NT2/D1 (cell line): ENCODE results near the gene INA.

Experiments used
- DNase-seq: peaks from one replicate; pipeline ENCODE4 v3.0.0-alpha.2; 2011; ENCODE audit warnings: low read depth, low spot score
- H3K27me3 ChIP-seq: 2 replicates; pipeline ENCODE4 v1.6.0; 2011; ENCODE audit warnings: mild to moderate bottlenecking; ENCODE audit not compliant: insufficient read length, insufficient read depth
- H3K36me3 ChIP-seq: 2 replicates; pipeline ENCODE4 v1.6.1; 2011; ENCODE audit warnings: mild to moderate bottlenecking, low read length, mixed read lengths; ENCODE audit not compliant: insufficient read depth, insufficient read length
- H3K4me1 ChIP-seq: 2 replicates; pipeline ENCODE4 v1.5.1; 2011; ENCODE audit not compliant: insufficient read depth, insufficient read length
- H3K4me3 ChIP-seq: 2 replicates; pipeline ENCODE4 v1.5.1; 2011; ENCODE audit warnings: low read depth; ENCODE audit not compliant: insufficient read length
- H3K9ac ChIP-seq: 2 replicates; pipeline ENCODE4 v1.6.0; 2011; ENCODE audit warnings: low read depth; ENCODE audit not compliant: insufficient read length
- H3K9me3 ChIP-seq: 2 replicates; pipeline ENCODE4 v1.5.1; 2011; ENCODE audit warnings: mild to moderate bottlenecking, low read length; ENCODE audit not compliant: insufficient read depth
- SUZ12 ChIP-seq: IDR thresholded peaks from 2 replicates; pipeline ENCODE4 v1.6.1; 2011; ENCODE audit not compliant: insufficient read length, insufficient read depth; ENCODE audit errors: extremely low read depth
- YY1 ChIP-seq: IDR thresholded peaks from 2 replicates; pipeline ENCODE4 v1.6.1; 2011; ENCODE audit not compliant: insufficient read length, insufficient read depth
- ZNF274 ChIP-seq: IDR thresholded peaks from 2 replicates; pipeline ENCODE4 v1.6.1; 2011; ENCODE audit warnings: mild to moderate bottlenecking, low read depth, low read length

INA gene

DNA sequence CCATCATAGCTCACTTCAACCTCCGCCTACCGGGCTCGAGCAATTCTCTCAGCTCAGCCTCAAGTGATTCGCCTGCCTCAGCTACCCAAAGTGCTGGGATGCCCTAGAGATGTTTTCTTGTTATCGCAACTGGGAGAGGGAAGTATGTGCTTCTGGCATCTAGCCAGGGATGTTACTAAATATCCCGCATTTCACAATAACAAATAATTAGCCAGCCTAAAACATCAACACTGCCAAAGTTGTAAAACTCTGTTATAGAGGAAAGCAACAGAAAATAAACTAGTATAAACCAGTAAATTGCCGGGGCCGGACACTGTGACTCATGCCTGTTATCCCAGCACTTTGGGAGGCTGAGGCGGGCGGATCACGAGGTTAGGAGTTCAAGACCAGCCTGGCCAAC is 7.2 kb downstream of the INA start:
- Histone ChIP-seq H3K4me3 (no peak overlapping the region), H3K9me3 (no peaks in the 10 kb centered on the region), H3K36me3 (peaks cover 61% of the 10 kb centered on the region), H3K9ac (no peak overlapping the region), H3K27me3 (peaks cover 4% of the 10 kb centered on the region), H3K4me1 (no peaks in the 10 kb centered on the region)
- no peak for DNase-seq
- TF ChIP-seq ZNF274 (no peak), YY1 (no peak), SUZ12 (no peak)

- Histone ChIP-seq H3K9ac (no peak overlapping the region), H3K4me3 (no peak overlapping the region), H3K9me3 (no peaks in the 10 kb centered on the region), H3K27me3 (no peaks in the 10 kb centered on the region), H3K36me3 (peaks cover 46% of the 10 kb centered on the region), H3K4me1 (no peaks in the 10 kb centered on the region)
- TF ChIP-seq ZNF274: no peak
- no peak for TF ChIP-seq SUZ12
- no peak for DNase-seq
These were observed 11.1 kb downstream of the INA start for GRCh38 chr10:103287992-103288391.

DNA sequence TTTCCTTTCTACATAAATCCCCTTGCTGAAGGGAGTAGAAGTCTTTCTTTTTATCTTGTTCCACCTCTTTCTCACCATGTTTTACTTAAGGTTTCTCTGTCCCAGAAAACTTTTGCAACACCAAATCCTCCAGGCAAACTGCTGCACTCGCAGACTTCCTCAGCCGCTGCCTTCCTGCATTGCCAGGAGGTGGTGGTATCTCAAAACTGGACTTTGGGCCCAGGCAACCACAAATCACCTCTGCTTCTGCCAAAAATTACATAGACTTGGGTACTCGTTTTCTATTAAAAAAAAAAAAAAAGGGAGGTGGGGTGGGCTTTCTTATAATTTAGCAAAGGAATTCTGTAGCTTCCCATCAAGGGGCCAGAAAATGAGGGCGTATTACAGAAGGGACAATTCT is 14.7 kb downstream of the INA start:
- TF ChIP-seq YY1 (no peak), SUZ12 (no peak), ZNF274 (no peak)
- no peaks in the 10 kb centered on the region for H3K9me3 ChIP-seq
- no peaks in the 10 kb centered on the region for H3K27me3 ChIP-seq
- no peak for DNase-seq
- H3K36me3 ChIP-seq: peaks cover 36% of the 10 kb centered on the region
- H3K4me1 ChIP-seq: no peaks in the 10 kb centered on the region
- H3K9ac ChIP-seq: no peak overlapping the region
- no peak overlapping the region for H3K4me3 ChIP-seq

DNA sequence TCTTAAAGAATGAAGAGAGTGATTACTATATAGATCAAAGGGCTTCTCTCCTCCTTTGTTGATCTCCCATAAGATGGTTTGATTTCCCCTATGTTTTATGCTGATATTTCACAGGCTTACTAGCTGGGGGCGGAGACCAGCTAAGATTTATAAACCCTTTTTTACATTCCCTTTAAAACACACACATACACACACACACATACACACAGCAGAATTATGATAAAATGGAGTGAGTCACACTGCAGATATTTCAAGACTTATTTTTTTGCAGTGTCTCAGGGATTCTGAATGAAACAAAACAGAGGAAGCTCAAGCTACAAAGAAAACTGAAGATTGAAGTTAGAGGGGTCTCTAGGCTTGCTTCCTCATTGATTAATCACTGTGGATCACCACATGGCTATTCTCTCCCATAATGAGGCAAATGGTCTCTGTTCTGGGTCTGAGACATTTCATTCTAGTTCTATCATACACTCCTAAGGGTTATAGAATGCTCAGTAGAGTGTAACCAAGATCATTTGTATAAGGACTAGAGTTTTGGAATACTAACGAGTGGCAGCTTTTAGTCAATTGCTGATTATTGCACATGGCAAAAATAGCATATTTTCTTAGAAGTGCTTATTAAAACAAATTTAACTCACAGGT is 18.6 kb downstream of the INA start:
- TF ChIP-seq SUZ12 (no peak), YY1 (no peak), ZNF274 (no peak)
- no peaks in the 10 kb centered on the region for H3K27me3 ChIP-seq

GRCh38 chr10:103307594-103307993 is 30.7 kb downstream of the INA start:
- H3K4me3 ChIP-seq: no peak overlapping the region
- TF ChIP-seq YY1 (no peak), ZNF274 (no peak), SUZ12 (no peak)
- H3K9ac ChIP-seq: no peak overlapping the region
- no peaks in the 10 kb centered on the region for H3K4me1 ChIP-seq
- peaks cover 40% of the 10 kb centered on the region for H3K36me3 ChIP-seq
- no peaks in the 10 kb centered on the region for H3K27me3 ChIP-seq
- DNase-seq: no peak
- H3K9me3 ChIP-seq: no peaks in the 10 kb centered on the region

More for the DNA sequence above, 18.6 kb downstream of the INA start:
- DNase-seq: no peak
- no peaks in the 10 kb centered on the region for H3K9me3 ChIP-seq
- no peaks in the 10 kb centered on the region for H3K36me3 ChIP-seq
- H3K9ac ChIP-seq: no peak overlapping the region
- H3K4me3 ChIP-seq: no peak overlapping the region
- H3K4me1 ChIP-seq: no peaks in the 10 kb centered on the region

GRCh38 chr10:103310197-103310596 is 33.3 kb downstream of the INA start:
- Histone ChIP-seq H3K9me3 (no peaks in the 10 kb centered on the region), H3K9ac (no peak overlapping the region), H3K27me3 (no peaks in the 10 kb centered on the region), H3K4me1 (no peaks in the 10 kb centered on the region), H3K4me3 (no peak overlapping the region), H3K36me3 (peaks cover 53% of the 10 kb centered on the region)
- no peak for TF ChIP-seq ZNF274
- no peak for TF ChIP-seq YY1
- no peak for TF ChIP-seq SUZ12
- DNase-seq: no peak

GRCh38 chr10:103316087-103316486 is 39.1 kb downstream of the INA start:
- TF ChIP-seq ZNF274 (no peak), YY1 (no peak), SUZ12 (no peak)
- no peaks in the 10 kb centered on the region for H3K27me3 ChIP-seq
- no peak overlapping the region for H3K4me3 ChIP-seq
- H3K4me1 ChIP-seq: no peaks in the 10 kb centered on the region
- H3K9me3 ChIP-seq: no peaks in the 10 kb centered on the region
- peaks cover 52% of the 10 kb centered on the region for H3K36me3 ChIP-seq
- no peak overlapping the region for H3K9ac ChIP-seq
- DNase-seq: no peak
